ENCODE data around the gene GLO1.

GRCh38 chr6:38644951-38645350, 58.0 kb downstream of the GLO1 start:
- TF ChIP-seq CTCF (IDR thresholded peaks at IDR 0.05; ENCODE audit: low read depth, low read length, poor library complexity, severe bottlenecking) (no peak), EZH2phosphoT487 (IDR thresholded peaks at IDR 0.05; ENCODE audit: borderline replicate concordance, low read length) (no peak)
